HG03139 (cell line): Measurements from ENCODE around the gene FASN.

Experiments used
- ATAC-seq: cut with Tn5 transposase; IDR thresholded peaks from one replicate; pipeline ENCODE4 v1.9.1; 2021; ENCODE audit not compliant: unreplicated experiment

FASN gene

DNA sequence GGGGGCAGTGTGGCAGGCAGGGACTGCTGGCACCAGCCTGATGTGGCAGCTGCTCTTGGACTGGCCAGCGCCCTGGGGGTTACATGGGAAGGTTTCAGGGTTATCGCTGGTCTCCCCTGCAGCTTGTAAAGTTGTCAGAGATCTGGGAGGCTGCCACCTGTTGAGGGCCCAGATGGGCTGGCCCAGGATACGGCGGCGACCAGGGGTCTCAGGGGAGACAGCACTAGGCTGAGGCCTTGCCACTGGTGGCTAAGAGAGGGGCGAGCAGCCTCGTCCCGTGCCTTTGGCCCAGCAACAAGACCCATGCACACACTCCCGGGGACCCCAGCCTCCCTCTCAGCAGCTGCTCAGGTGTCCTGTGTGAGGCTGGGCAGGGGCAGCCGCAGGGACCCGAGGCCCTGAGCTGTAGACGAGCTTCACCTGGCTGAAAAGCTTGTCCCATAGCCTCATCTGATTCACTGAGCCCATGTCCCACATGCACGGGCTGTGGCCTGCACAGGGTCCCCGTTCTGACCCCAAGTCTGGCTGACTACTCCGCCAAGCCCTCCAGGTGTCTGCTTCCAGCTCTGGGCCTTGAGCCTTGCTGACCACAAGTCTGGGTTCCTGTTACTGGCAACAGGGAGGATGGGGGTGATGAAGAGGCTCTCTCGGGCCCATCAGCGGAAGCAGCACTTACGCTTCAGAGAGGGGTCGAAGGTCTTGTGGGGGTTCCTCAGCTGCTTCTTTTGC, 38.6 kb downstream of the FASN start:
- no peak for ATAC-seq

DNA sequence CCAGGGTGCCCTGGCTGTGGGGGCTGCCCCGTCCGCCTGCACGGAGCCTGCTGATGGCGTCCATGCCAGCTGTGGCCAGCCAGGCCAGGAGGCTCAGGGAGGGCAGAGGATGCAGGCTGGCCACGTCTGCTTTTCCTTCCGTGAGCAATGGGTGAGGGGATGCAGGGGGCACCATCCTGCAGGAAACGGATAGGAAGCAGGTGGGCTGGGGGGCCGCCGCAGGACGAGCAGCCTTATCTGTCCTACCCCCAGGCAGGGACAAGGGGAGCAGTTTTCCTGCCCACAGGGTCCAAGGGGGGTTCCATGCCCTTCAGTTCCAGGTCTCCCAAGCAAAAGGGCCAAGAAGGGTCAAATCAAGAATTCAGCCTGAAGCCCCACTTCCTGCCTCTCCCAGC, 39.2 kb downstream of the FASN start:
- ATAC-seq = no peak

DNA sequence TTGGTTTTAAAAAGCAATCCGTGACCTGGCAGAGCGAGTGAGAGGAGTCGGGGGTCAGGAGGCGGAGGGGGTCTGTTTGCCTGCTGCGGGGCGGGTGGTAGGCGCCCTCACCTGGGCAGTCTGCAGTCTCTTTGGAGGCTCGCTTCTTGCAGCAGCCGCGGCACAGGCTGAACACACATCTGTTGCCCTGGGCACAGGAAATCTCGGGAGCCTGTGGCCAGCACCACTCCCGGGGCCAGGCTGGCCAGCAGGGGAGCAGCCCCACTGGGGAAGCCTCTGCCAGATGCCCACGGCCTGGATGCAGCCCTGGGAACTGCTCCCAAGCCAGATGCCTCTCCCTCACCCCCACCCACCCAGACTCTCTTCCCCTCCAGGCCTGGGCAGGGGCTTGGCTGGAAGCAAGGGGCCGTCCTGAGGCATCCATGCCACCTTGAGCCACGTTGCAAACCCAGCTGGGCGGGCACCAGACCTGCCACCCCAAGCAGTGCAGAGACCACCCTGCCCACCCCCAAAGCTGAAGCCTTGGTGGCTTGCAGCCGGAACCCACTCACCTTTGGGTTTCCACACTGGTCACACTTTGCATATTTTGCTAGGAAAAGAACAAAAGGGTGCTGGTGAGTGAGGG, 39.7 kb downstream of the FASN start:
- ATAC-seq = no peak

DNA sequence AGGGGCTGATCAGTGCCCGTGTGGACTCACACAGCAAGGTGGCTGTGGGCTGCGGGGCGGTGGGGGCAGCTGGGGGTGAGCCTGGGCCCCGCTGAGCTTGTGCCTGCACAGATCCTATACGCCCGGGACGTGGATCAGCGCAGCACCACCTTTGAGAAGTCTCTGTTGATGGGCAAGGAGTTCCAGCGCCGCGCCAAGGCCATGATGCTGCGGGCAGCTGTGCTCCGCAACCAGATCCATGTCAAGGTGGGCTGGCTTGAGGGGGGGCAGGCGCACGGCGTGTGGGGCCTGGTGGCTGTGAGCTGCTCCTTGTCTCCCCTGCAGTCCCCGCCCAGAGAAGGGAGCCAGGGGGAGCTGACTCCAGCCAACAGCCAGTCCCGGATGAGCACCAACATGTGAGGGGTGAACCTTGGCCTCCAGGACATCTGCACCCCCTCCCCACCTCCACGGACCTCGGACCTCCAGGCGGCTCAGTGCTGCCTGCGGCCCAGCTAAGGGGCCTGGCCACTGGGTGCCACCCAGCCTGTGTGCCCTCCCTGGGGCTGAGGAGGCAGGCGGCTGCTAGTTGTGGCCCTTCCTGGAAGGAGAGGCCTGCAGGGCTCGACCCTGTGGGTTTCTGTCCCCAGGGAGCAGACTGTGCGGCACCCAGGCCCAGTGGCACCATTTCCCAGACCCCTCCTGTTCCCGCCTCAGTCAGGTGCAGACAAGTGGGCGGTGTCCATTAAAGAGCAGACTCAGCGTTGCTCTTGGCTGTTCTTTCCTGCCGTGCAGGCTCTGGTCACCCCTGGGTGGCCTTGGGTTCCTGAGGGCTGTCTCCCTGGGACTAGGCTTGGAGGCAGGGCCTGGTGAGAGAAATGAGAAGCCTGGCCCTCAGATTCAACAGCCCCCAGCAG, 41.1 kb downstream of the FASN start:
- no peak for ATAC-seq

- no peak for ATAC-seq
These were observed 41.9 kb downstream of the FASN start for GRCh38 chr17:82055965-82056728.

DNA sequence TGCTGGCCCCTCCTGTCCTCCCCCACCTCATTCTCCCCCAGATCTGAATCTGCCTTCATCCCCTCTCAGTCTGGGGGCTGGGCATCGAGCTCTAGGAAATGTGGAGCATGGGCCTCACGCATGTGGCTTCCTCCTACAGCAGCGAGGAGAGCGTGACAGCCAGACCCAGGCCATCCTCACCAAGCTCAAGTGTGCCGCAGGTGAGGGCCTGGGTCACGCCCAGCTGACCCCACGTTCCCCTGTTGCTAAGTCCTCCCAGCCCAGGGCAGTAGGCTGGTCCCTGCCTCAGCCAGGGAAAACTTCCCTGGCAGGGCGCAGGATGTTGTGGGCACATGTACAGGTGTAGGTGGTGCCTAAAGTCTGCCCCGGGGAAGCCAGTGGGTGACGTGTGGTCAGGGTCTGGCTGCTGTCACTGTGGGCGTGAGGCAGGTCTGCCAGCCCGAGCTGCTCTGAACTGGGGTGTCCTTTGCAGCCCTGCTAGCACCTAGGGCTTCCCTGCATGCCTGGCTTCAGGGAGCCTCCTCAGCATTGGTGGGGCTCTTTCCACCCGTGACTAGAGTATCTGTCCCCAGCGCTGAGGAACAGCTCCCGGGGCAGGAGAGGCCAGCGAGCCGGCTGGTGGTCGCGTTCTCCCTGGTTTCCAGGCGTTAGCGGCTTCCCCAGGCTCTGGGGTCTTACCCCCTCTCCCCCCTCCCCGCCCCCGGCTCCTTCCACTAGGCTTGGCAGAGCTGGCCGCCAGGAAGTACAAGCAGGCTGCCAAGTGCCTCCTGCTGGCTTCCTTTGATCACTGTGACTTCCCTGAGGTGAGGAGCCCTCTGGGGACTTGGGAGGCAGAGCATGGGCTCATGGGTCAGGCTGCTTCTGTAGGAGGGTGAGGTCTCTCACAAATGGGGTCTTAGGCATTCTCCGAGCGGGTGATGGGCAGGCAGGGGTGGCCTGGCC, 42.7 kb downstream of the FASN start:
- ATAC-seq = no peak

DNA sequence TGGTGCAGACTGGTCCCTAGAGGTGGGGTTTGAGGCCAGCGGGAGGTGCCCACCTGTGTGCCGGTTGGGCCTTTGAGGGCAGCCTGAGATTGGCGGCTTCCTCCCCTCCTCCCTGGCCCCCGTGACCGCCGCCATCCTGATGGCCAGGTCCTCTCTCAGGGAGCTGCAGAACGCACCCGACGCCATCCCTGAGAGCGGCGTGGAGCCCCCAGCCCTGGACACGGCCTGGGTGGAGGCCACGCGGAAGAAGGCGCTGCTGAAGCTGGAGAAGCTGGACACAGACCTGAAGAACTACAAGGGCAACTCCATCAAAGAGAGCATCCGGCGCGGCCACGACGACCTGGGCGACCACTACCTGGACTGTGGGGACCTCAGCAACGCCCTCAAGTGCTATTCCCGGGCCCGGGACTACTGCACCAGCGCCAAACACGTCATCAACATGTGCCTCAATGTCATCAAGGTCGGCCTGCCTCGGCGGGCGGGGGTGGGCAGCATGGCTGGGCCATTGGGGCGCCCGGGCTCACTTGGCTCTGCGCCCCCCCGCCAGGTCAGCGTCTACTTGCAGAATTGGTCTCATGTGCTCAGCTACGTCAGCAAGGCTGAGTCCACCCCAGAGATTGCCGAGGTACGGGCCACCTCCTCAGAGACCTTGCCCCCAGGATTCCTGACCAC, 43.5 kb downstream of the FASN start:
- no peak for ATAC-seq

- ATAC-seq = no peak
These were observed 44.3 kb downstream of the FASN start for GRCh38 chr17:82053556-82054263.

- no peak for ATAC-seq
These were observed 44.9 kb downstream of the FASN start for GRCh38 chr17:82053130-82053529.

DNA sequence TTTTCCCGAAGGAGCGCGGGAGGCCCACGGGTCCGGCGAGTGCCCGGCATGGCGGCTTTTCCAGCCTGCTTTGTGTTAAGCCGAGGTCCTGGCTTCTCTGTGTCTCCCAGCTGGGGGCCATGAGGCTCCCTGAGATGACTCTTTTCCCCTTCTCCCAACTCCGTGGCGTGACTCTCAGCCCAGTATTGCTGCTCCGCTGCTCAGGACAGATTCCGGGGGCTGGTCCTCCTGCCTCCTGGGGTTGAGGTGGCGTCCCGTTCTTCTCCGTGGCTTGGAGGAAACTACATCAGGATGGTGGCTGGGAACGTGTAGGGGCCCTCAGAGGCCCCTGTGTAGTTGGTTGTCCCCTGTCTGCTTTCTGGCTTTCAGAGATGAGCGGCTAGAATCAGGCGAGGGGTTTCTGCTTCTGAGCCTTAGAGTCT, 45.4 kb downstream of the FASN start:
- ATAC-seq = no peak

DNA sequence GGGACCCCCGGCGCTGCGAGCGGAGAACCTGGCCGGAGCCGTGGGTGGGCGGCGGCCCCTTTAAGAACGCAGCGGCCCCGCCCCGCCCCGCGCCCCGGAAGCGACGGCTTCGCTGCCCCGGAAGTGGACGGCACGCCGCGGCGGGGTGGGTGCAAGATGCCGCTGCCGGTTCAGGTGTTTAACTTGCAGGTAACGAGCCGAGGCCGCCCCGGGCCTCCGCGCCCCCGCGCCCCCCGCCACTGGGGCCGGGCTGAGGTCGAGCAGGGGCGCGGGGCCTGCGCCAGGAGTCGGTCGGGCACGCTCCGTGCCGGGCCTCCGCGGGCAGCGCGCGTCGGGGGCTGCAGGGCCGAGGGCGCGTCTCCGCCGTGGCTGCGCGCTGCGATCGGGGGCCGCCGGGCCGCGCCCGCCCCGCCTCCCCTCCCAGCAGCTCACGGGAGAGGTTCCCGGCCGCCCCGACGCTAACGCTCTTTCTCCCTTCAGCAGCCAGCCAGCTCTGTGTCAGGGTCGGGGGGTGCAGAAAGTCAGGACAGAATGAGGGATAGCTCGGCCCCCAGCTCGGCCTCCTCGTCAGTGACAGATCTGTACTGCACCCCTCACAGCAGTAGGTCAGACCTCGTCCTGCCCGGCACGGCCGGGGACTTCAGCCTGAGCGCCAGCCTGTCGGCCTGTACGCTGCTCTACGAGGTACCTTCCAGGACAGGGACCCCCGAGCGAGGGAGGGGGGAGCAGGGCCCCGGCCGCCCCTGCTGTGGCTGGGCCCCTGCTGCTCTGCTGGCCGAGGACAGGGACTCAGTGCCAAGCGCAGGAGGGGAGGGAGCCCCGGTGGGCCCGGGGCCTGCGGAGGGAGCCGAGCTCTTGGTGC, 46.0 kb downstream of the FASN start, which contains the start of the genes GPS1 and RFNG:
Gene GPS1 (plus strand): TSS at position 123 of the 862 bp plus-strand sequence. CDS start 34 bp downstream, at position 157.
Gene RFNG (minus strand): TSS at position 36 of the 862 bp plus-strand sequence. CDS start 45 bp downstream, outside the sequence.
- ATAC-seq = no peak

GRCh38 chr17:82050761-82051641, 47.0 kb downstream of the FASN start:
- ATAC-seq = no peak

- ATAC-seq = no peak
These were observed 47.8 kb downstream of the FASN start for GRCh38 chr17:82050152-82050760.

DNA sequence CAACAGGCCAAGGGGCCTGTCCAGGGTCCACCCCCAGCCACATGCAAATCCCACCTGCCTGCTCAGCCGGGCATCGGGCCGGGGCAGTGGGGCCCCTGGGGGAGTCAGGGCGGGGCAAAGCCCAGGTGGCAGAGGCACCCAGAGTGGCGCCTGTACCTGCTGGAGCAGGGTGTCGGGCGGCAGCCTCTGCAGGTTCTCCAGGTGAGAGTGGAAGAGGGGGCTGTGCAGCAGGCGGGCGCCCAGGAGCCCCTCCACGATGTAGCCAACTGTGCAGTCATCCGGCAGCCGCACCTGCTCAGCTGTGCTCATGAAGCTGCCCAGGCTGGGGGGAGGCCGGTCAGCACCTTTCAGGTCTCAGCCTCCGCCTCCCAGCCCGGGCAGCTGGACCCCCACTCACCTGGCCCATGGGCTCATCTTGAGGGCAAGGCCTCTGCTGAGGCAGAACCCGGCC, 48.5 kb downstream of the FASN start:
- ATAC-seq = no peak

- ATAC-seq = no peak
These were observed 48.9 kb downstream of the FASN start for GRCh38 chr17:82049106-82049505.

- ATAC-seq = no peak
These were observed 49.5 kb downstream of the FASN start for GRCh38 chr17:82048571-82048971.
